K562 (cell line): ENCODE data around the gene RPL36AL. TPM values are rescaled to one million over a fixed set of nuclear protein-coding genes. Genes with fewer than 3 reads are reported as not detected.

Experiments used
- ARID3A ChIP-seq: IDR thresholded peaks from 2 replicates; pipeline ENCODE4 v1.6.1; 2012; ENCODE audit warnings: low read depth, low read length, improper control_type of control experiment, borderline replicate concordance
- BCOR ChIP-seq: fragments of 450-650 bp; IDR thresholded peaks from 2 replicates; pipeline ENCODE4 v1.6.1; 2016
- ETV6 ChIP-seq, 3 experiments: fragments of 150-350 bp in 1 of 3; sonication (generic) in 1 of 3; formaldehyde crosslinking in 1 of 3; IDR thresholded peaks; 2 replicates each; pipeline versions ENCODE4 v1.6.1 to v1.8.0; 2014 to 2022; ENCODE audit warnings: borderline replicate concordance in 2 of 3, low read depth in 2 of 3, antibody characterized with exemption in 1 of 3, low read length in 1 of 3, mild to moderate bottlenecking in 1 of 3, missing genetic modification reagents in 1 of 3
- GABPA ChIP-seq: fragments of 200-800 bp; sonication (Bioruptor generic); conservative IDR thresholded peaks from 2 replicates; pipeline ENCODE4 v1.6.1; 2016; ENCODE audit warnings: low read depth, missing genetic modification characterization, missing compliant biosample characterization
- KAT2B ChIP-seq: IDR thresholded peaks from one replicate; pipeline ENCODE4 v1.6.1; 2012; ENCODE audit warnings: low read depth, mild to moderate bottlenecking, control low read depth, inconsistent platforms, low read length, moderate library complexity
- LARP7 ChIP-seq: fragments of 450-650 bp; IDR thresholded peaks from 2 replicates; pipeline ENCODE4 v1.6.1; 2016
- LCOR ChIP-seq: sonication (generic); formaldehyde crosslinking; IDR thresholded peaks from 2 replicates; pipeline ENCODE4 v1.8.0; 2022; ENCODE audit warnings: mild to moderate bottlenecking, missing genetic modification reagents
- MAZ ChIP-seq, 2 experiments: fragments of 450-650 bp in 1 of 2; sonication (generic) in 1 of 2; formaldehyde crosslinking; IDR thresholded peaks in 1 of 2; conservative IDR thresholded peaks in 1 of 2; 2 replicates each; pipeline versions ENCODE4 v1.4.0 to v1.5.0; 2020; ENCODE audit warnings: mild to moderate bottlenecking in 1 of 2, missing genetic modification reagents in 1 of 2
- NFYB ChIP-seq: IDR thresholded peaks from 2 replicates; pipeline ENCODE4 v1.6.1; 2011; ENCODE audit warnings: mild to moderate bottlenecking, moderate library complexity; ENCODE audit not compliant: insufficient read length; ENCODE audit errors: extremely low read depth
- POLR2H ChIP-seq: IDR thresholded peaks from 2 replicates; pipeline ENCODE4 v1.6.1; 2016; ENCODE audit warnings: missing genetic modification characterization, low read depth, mild to moderate bottlenecking, control low read depth, missing compliant biosample characterization, moderate library complexity
- SMARCA5 ChIP-seq: fragments of 450-650 bp; IDR thresholded peaks from 2 replicates; pipeline ENCODE4 v1.6.1; 2016
- SP1 ChIP-seq: sonication (generic); formaldehyde crosslinking; IDR thresholded peaks from 2 replicates; pipeline ENCODE4 v1.8.1; 2022; ENCODE audit warnings: mild to moderate bottlenecking, missing genetic modification reagents
- ZC3H4 ChIP-seq: sonication (generic); formaldehyde crosslinking; IDR thresholded peaks from 2 replicates; pipeline ENCODE4 v1.9.0; 2021; ENCODE audit warnings: missing genetic modification reagents, borderline replicate concordance
- ZNF121 ChIP-seq: sonication (generic); formaldehyde crosslinking; conservative IDR thresholded peaks from 2 replicates; pipeline ENCODE4 v1.8.0; 2022; ENCODE audit warnings: missing genetic modification reagents
- ZNF311 ChIP-seq: fragments of 250-450 bp; sonication (Bioruptor Pico); IDR thresholded peaks from 2 replicates; pipeline ENCODE4 v1.4.0; 2020; ENCODE audit warnings: mild to moderate bottlenecking, moderate library complexity
- ZNF785 ChIP-seq: fragments of 250-450 bp; sonication (Bioruptor Pico); IDR thresholded peaks from 2 replicates; pipeline ENCODE4 v1.4.0; 2020; ENCODE audit warnings: mild to moderate bottlenecking
- ZNF830 ChIP-seq: fragments of 250-450 bp; sonication (Bioruptor Pico); IDR thresholded peaks from 2 replicates; pipeline ENCODE4 v1.5.0; 2021; ENCODE audit warnings: mild to moderate bottlenecking
- polyA plus RNA-seq, 8 experiments: library from polyadenylated mRNA; depleted of rRNA in 4 of 8; stranded (reverse) in 5 of 8; unstranded in 3 of 8; fragments of >200 nt; fragmentation: Nextera tagmentation in 2 of 8; fragmentation: Illumina TruSeq in 1 of 8; extraction: Ambion mirVana in 2 of 8; extraction: Trizol in 1 of 8; gene quantifications; 2 replicates each; pipeline versions ENCODE4 v1.2.1 to v1.2.3, GENCODE V29; 2011 to 2014; ENCODE audit warnings: inconsistent platforms in 1 of 8, missing spikeins in 1 of 8
- total RNA-seq, 7 experiments: library from RNA; depleted of rRNA in 6 of 7; stranded (reverse); fragments of >200 nt in 6 of 7; fragmentation: Illumina TruSeq in 2 of 7; extraction: Trizol in 2 of 7; gene quantifications; 2 replicates each; pipeline versions ENCODE4 v1.2.1 to v1.2.3, GENCODE V29; 2011 to 2021; ENCODE audit warnings: low replicate concordance in 1 of 7
- TF ChIP-seq, protein P1 (sequence below): IDR thresholded peaks from 3 replicates; pipeline ENCODE4 v1.6.1; 2011; ENCODE audit warnings: borderline replicate concordance, mild to moderate bottlenecking, moderate library complexity; ENCODE audit not compliant: insufficient read length; ENCODE audit errors: extremely low read depth
- TF ChIP-seq, protein P2 (sequence below): fragments of 450-650 bp; IDR thresholded peaks from 2 replicates; pipeline ENCODE4 v1.6.1; 2016; ENCODE audit warnings: antibody characterized with exemption
- TF ChIP-seq, protein P3 (sequence below): sonication (generic); formaldehyde crosslinking; IDR thresholded peaks from 2 replicates; pipeline ENCODE4 v1.8.0; 2022; ENCODE audit warnings: mild to moderate bottlenecking, low read depth, missing genetic modification reagents

Gene RPL36AL
- total and polyA plus RNA-seq, 9 of the 15 experiments (the other 6 are each of a cell fraction or from before 2014, with no cell fraction given), result 146 to 674 (median 360) TPM

DNA sequence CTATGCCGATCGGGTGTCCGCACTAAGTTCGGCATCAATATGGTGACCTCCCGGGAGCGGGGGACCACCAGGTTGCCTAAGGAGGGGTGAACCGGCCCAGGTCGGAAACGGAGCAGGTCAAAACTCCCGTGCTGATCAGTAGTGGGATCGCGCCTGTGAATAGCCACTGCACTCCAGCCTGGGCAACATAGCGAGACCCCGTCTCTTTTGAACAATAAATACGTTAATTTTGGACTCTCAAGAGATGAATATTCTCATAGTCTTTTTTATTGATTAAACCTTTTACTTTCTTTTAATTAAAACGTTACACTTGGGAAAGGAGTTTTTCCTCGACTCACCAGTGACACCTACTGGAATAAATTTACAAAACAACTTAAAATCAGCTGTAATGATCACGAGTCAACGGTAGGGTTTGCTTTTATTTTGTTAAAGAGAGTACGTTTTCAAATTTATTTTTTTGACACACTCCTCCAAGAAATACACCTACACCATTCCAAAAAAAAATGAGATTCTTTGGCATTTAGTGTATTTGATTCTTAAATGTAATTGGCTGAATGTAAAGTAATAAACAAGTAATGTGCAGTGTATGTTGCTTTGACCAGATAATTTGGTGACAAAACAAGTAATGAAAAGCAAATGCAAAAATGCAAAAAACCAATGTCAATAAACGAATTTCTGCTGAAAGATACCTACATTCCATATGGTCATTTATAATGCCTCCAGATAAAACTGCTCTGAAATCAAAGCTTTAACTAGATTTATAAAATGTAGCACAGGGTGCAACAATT lies 33.6 kb downstream of the RPL36AL start (continued):
- no peak for TF ChIP-seq KAT2B
- TF ChIP-seq ARID3A, result peak; percentile 95
- TF ChIP-seq, protein P1, sequence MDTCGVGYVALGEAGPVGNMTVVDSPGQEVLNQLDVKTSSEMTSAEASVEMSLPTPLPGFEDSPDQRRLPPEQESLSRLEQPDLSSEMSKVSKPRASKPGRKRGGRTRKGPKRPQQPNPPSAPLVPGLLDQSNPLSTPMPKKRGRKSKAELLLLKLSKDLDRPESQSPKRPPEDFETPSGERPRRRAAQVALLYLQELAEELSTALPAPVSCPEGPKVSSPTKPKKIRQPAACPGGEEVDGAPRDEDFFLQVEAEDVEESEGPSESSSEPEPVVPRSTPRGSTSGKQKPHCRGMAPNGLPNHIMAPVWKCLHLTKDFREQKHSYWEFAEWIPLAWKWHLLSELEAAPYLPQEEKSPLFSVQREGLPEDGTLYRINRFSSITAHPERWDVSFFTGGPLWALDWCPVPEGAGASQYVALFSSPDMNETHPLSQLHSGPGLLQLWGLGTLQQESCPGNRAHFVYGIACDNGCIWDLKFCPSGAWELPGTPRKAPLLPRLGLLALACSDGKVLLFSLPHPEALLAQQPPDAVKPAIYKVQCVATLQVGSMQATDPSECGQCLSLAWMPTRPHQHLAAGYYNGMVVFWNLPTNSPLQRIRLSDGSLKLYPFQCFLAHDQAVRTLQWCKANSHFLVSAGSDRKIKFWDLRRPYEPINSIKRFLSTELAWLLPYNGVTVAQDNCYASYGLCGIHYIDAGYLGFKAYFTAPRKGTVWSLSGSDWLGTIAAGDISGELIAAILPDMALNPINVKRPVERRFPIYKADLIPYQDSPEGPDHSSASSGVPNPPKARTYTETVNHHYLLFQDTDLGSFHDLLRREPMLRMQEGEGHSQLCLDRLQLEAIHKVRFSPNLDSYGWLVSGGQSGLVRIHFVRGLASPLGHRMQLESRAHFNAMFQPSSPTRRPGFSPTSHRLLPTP, result peak; percentile 59
- no peak for TF ChIP-seq ZC3H4 (CRISPR knock-in tag)
- no peak for TF ChIP-seq NFYB
- TF ChIP-seq ETV6 (IDR thresholded peaks at IDR 0.05; ENCODE audit: borderline replicate concordance in 1 of 2, low read depth in 2 of 2, low read length in 1 of 2), result no peak
- TF ChIP-seq ETV6 (CRISPR knock-in tag; IDR thresholded peaks at IDR 0.05; ENCODE audit: borderline replicate concordance), result no peak
- TF ChIP-seq, protein P2, sequence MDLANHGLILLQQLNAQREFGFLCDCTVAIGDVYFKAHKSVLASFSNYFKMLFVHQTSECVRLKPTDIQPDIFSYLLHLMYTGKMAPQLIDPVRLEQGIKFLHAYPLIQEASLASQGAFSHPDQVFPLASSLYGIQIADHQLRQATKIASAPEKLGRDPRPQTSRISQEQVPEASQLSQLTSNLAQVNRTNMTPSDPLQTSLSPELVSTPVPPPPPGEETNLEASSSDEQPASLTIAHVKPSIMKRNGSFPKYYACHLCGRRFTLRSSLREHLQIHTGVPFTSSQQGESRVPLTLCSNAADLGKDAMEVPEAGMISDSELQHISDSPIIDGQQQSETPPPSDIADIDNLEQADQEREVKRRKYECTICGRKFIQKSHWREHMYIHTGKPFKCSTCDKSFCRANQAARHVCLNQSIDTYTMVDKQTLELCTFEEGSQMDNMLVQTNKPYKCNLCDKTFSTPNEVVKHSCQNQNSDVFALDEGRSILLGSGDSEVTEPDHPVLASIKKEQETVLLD, result no peak
- no peak for TF ChIP-seq LCOR
- peak; percentile 99 for TF ChIP-seq POLR2H (tag)
- TF ChIP-seq, protein P3, sequence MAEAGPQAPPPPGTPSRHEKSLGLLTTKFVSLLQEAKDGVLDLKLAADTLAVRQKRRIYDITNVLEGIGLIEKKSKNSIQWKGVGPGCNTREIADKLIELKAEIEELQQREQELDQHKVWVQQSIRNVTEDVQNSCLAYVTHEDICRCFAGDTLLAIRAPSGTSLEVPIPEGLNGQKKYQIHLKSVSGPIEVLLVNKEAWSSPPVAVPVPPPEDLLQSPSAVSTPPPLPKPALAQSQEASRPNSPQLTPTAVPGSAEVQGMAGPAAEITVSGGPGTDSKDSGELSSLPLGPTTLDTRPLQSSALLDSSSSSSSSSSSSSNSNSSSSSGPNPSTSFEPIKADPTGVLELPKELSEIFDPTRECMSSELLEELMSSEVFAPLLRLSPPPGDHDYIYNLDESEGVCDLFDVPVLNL (CRISPR knock-in tag), result no peak
- TF ChIP-seq ZNF121 (CRISPR knock-in tag), result peak; percentile 99
- no peak for TF ChIP-seq ZNF785 (CRISPR knock-in tag)
- TF ChIP-seq SMARCA5, result peak; percentile 90; the same call in 1 of the 2 replicates
- peak; percentile 39; the same call in 1 of the 2 replicates for TF ChIP-seq GABPA (tag)
- TF ChIP-seq ZNF311, result no peak
- 0 out of 2 replicates have a peak, but pooled peaks have one; percentile 14 for TF ChIP-seq LARP7
- TF ChIP-seq ZNF830, result no peak
- 0 out of 4 replicates have a peak, but pooled peaks of 1 of the 2 experiments have one; percentile 6 for TF ChIP-seq MAZ (CRISPR knock-in tag; conservative IDR thresholded peaks at IDR 0.05 in 1 of 2, IDR thresholded peaks at IDR 0.05 in 1 of 2)
- TF ChIP-seq SP1 (CRISPR knock-in tag), result peak; percentile 48
- TF ChIP-seq BCOR, result peak; percentile 82
